Central memory CD8-positive, alpha-beta T cell (primary cell): Measurements from ENCODE around the gene PLK3.
"Not testable (repeated sequence)": the region's sequence is repeated elsewhere in the genome, so short reads cannot be mapped to it uniquely, and the experiment has no call there.

Source experiments
- ATAC-seq: fragments of 150-1000 bp; cut with Tn5 transposase; replicated peaks from 2 replicates; pipeline ENCODE4 v1.10.0; 2022; ENCODE audit warnings: mild to moderate bottlenecking, moderate FRiP score, moderate number of reproducible peaks; ENCODE audit not compliant: poor library complexity, severe bottlenecking; ENCODE audit errors: extremely low read depth
- DNase-seq, 2 donors: peaks; one replicate each; pipeline ENCODE4 v3.0.0; 2021; ENCODE audit warnings: low spot score in 2 of 2
- H3K27ac Mint-ChIP-seq: one replicate; pipeline ENCODE4 v1.8.0; 2022; ENCODE audit warnings: low read depth, mild to moderate bottlenecking, moderate library complexity, mixed read lengths
- H3K27me3 Mint-ChIP-seq: one replicate; pipeline ENCODE4 v1.8.0; 2022; ENCODE audit warnings: mixed read lengths
- H3K36me3 Mint-ChIP-seq: one replicate; pipeline ENCODE4 v1.8.0; 2022; ENCODE audit warnings: mild to moderate bottlenecking, moderate library complexity, mixed read lengths; ENCODE audit not compliant: insufficient read depth
- H3K4me1 Mint-ChIP-seq: one replicate; pipeline ENCODE4 v1.8.0; 2022; ENCODE audit warnings: mixed read lengths
- H3K4me3 Mint-ChIP-seq: one replicate; pipeline ENCODE4 v1.8.0; 2022; ENCODE audit warnings: mild to moderate bottlenecking, moderate library complexity, mixed read lengths
- H3K9me3 Mint-ChIP-seq: one replicate; pipeline ENCODE4 v1.8.0; 2022; ENCODE audit warnings: mixed read lengths

Gene PLK3

GRCh38 chr1:44807364-44808062, 7.3 kb downstream of the PLK3 start:
- Mint-ChIP-seq H3K9me3 (no peaks in the 10 kb centered on the region), H3K27ac (peak overlapping the region; percentile 100), H3K27me3 (no peaks in the 10 kb centered on the region), H3K36me3 (peaks cover 64% of the 10 kb centered on the region), H3K4me3 (peak overlapping the region; percentile 74), H3K4me1 (peaks cover 68% of the 10 kb centered on the region)
- ATAC-seq (peak; percentile 59), DNase-seq (peak; percentile 72 to 89)

GRCh38 chr1:44808063-44808937, 8.1 kb downstream of the PLK3 start, which contains the start of gene BTBD19:
BTBD19 (plus strand) TSS chr1:44808523; CDS start chr1:44808821, 298 bp downstream.
- H3K27ac Mint-ChIP-seq: peak within 1 kb of the TSS; percentile 100
- H3K4me3 Mint-ChIP-seq: peak within 1 kb of the TSS; percentile 74
- no peaks in the 10 kb centered on the region for H3K9me3 Mint-ChIP-seq
- ATAC-seq (peak; percentile 2), DNase-seq (no peak)
- no peaks in the 10 kb centered on the region for H3K27me3 Mint-ChIP-seq
- peaks cover 58% of the 10 kb centered on the region for H3K36me3 Mint-ChIP-seq
- H3K4me1 Mint-ChIP-seq: peaks cover 61% of the 10 kb centered on the region

GRCh38 chr1:44808938-44809917, 9.1 kb downstream of the PLK3 start:
- Mint-ChIP-seq H3K27ac (peak overlapping the region; percentile 100), H3K9me3 (no peaks in the 10 kb centered on the region), H3K27me3 (no peaks in the 10 kb centered on the region), H3K4me1 (peaks cover 59% of the 10 kb centered on the region), H3K4me3 (peak overlapping the region; percentile 74), H3K36me3 (peaks cover 56% of the 10 kb centered on the region)
- ATAC-seq: peak; percentile 74
- DNase-seq: peak; percentile 62 to 87

- peaks cover 67% of the 10 kb centered on the region for H3K4me1 Mint-ChIP-seq
- peak overlapping the region; percentile 100 for H3K27ac Mint-ChIP-seq
- no peaks in the 10 kb centered on the region for H3K9me3 Mint-ChIP-seq
- DNase-seq (no peak), ATAC-seq (no peak)
- H3K4me3 Mint-ChIP-seq: peak overlapping the region; percentile 74
- H3K27me3 Mint-ChIP-seq: no peaks in the 10 kb centered on the region
- peaks cover 48% of the 10 kb centered on the region for H3K36me3 Mint-ChIP-seq
Measured at GRCh38 chr1:44810101-44810761, 10.1 kb downstream of the PLK3 start.

- ATAC-seq, DNase-seq, H3K4me3 Mint-ChIP-seq, H3K27me3 Mint-ChIP-seq, H3K9me3 Mint-ChIP-seq: not testable (repeated sequence)
- Mint-ChIP-seq H3K4me1 (peaks cover 69% of the 10 kb centered on the region), H3K36me3 (peaks cover 44% of the 10 kb centered on the region), H3K27ac (peak overlapping the region; percentile 100)
Measured at GRCh38 chr1:44810762-44811105, 10.6 kb downstream of the PLK3 start.

GRCh38 chr1:44811234-44811633, 11.1 kb downstream of the PLK3 start:
- ATAC-seq (no peak), DNase-seq (no peak)
- peak overlapping the region; percentile 62 for H3K4me3 Mint-ChIP-seq
- no peaks in the 10 kb centered on the region for H3K27me3 Mint-ChIP-seq
- peaks cover 40% of the 10 kb centered on the region for H3K36me3 Mint-ChIP-seq
- H3K4me1 Mint-ChIP-seq: peaks cover 69% of the 10 kb centered on the region
- H3K9me3 Mint-ChIP-seq: no peaks in the 10 kb centered on the region
- H3K27ac Mint-ChIP-seq: peak overlapping the region; percentile 100

- no peak for ATAC-seq
- Mint-ChIP-seq H3K4me3 (peak overlapping the region; percentile 91), H3K27ac (peak overlapping the region; percentile 100), H3K36me3 (peaks cover 28% of the 10 kb centered on the region), H3K9me3 (no peaks in the 10 kb centered on the region), H3K27me3 (no peaks in the 10 kb centered on the region), H3K4me1 (peaks cover 65% of the 10 kb centered on the region)
- DNase-seq: no peak
Measured at GRCh38 chr1:44812822-44813543, 12.8 kb downstream of the PLK3 start.

GRCh38 chr1:44815926-44816325, 15.7 kb downstream of the PLK3 start:
- Mint-ChIP-seq H3K4me1 (peaks cover 65% of the 10 kb centered on the region), H3K27ac (peak overlapping the region; percentile 100), H3K36me3 (peaks cover 28% of the 10 kb centered on the region)
- H3K9me3 Mint-ChIP-seq, ATAC-seq, H3K4me3 Mint-ChIP-seq, H3K27me3 Mint-ChIP-seq, DNase-seq: not testable (repeated sequence)

GRCh38 chr1:44817307-44817706, 17.1 kb downstream of the PLK3 start:
- H3K27me3 Mint-ChIP-seq: no peaks in the 10 kb centered on the region
- peaks cover 25% of the 10 kb centered on the region for H3K36me3 Mint-ChIP-seq
- peak overlapping the region; percentile 100 for H3K27ac Mint-ChIP-seq
- H3K4me1 Mint-ChIP-seq: peaks cover 59% of the 10 kb centered on the region
- peak overlapping the region; percentile 48 for H3K4me3 Mint-ChIP-seq
- no peak for DNase-seq
- no peaks in the 10 kb centered on the region for H3K9me3 Mint-ChIP-seq
- no peak for ATAC-seq

- no peak for ATAC-seq
- peaks cover 25% of the 10 kb centered on the region for H3K36me3 Mint-ChIP-seq
Measured at GRCh38 chr1:44817771-44818495, 17.8 kb downstream of the PLK3 start.

GRCh38 chr1:44819196-44819607, 19.0 kb downstream of the PLK3 start:
- Mint-ChIP-seq H3K4me3 (peak overlapping the region; percentile 92), H3K4me1 (peaks cover 54% of the 10 kb centered on the region), H3K36me3 (peaks cover 17% of the 10 kb centered on the region), H3K9me3 (no peaks in the 10 kb centered on the region), H3K27me3 (no peaks in the 10 kb centered on the region), H3K27ac (peak overlapping the region; percentile 100)
- DNase-seq (no peak), ATAC-seq (no peak)

More at GRCh38 chr1:44817771-44818495, 17.8 kb downstream of the PLK3 start:
- Mint-ChIP-seq H3K27ac (peak overlapping the region; percentile 100), H3K27me3 (no peaks in the 10 kb centered on the region), H3K4me1 (peaks cover 59% of the 10 kb centered on the region), H3K9me3 (no peaks in the 10 kb centered on the region), H3K4me3 (peak overlapping the region; percentile 92)
- DNase-seq: no peak
